Fibroblast of skin of left quadriceps (primary cell): ENCODE results near the gene ICAM2.
"Not testable (repeated sequence)": the region's sequence is repeated elsewhere in the genome, so short reads cannot be mapped to it uniquely, and the experiment has no call there.

Source experiments
- DNase-seq, 2 experiments: peaks; one replicate each; pipeline ENCODE4 v3.0.0-alpha.2; 2013; ENCODE audit warnings: low read depth in 2 of 2

Gene ICAM2

DNA sequence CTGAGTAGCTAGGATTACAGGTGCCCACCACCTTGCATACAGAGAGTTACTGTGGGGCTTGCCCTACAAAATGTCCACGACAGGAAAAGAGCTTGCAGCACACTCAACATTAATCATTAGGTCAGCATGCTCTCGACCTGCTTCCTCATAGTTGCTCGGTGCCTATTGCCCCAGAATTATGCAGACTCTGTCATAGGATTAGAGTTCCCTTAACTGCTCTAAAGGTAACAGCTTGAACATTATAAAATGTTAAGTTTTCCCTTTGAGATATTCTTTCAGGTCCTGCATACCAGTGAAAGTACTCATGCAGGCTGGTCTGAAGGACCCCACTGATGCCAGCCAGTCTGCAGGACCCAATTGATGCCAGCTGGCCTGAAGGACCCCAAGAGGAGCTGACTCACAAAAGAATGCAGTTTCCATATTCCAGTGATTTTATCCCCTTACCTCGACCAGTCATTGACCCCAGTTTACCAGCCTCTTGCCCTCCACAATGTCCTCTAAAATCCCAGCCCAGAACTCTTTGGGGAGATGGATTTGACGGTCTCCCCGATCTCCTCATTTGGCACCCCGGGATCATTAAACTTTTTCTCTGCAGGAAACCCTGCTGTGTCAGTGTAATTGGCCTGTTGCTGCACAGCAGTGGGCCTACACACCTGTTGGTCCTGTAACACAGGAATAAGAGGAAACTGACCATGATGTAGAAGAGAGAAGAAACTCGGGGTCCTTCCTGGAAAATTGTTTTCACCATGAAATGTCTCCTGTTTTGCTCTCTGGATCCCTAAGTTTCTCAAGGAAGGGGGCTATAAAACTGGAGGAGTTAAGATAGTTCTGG lies 10.6 kb downstream of the ICAM2 start:
- no peak for DNase-seq

DNA sequence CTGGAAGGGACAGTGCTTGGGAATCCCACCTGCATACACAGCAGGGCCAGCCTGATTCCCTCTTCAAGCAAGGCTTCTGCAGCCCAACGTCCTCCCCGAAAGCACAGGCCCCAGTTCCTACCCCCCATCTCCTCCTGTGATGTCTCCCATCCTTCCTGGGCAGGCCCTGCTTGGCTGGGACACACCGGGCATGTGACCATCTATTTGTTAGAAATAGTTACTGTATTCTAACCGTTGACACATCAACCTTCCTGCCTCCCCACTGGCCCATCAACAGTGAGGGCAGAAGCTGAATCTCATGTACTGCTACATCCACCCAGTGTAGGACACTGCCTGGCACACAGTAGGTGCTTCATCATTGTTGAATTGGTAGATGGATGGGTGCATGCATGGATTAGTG lies 11.6 kb downstream of the ICAM2 start:
- no peak for DNase-seq

- DNase-seq = no peak
Observed at GRCh38 chr17:64008346-64008745, 12.1 kb downstream of the ICAM2 start.

DNA sequence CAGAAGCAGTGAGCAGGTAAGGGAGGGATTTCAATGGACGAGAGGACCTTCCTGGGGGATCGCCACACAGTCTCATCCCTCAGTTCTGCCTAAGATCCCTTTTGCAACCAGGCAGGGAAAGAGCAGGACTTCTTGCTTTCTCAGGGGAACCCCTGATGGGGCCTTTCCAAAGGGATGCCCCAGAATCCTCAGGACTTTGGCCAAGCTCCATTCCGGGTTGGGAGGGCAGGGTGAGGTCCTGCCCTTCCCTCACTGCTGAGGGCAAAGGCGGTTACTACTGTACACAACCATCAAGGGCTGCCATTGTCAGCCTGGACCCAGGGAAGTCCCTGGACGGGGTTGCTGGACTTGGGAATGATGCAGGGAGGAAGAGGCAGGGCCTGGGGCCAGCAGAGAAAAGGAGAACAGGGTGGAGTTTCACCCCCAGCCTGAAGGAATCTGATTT lies 12.6 kb downstream of the ICAM2 start:
- DNase-seq = no peak

DNA sequence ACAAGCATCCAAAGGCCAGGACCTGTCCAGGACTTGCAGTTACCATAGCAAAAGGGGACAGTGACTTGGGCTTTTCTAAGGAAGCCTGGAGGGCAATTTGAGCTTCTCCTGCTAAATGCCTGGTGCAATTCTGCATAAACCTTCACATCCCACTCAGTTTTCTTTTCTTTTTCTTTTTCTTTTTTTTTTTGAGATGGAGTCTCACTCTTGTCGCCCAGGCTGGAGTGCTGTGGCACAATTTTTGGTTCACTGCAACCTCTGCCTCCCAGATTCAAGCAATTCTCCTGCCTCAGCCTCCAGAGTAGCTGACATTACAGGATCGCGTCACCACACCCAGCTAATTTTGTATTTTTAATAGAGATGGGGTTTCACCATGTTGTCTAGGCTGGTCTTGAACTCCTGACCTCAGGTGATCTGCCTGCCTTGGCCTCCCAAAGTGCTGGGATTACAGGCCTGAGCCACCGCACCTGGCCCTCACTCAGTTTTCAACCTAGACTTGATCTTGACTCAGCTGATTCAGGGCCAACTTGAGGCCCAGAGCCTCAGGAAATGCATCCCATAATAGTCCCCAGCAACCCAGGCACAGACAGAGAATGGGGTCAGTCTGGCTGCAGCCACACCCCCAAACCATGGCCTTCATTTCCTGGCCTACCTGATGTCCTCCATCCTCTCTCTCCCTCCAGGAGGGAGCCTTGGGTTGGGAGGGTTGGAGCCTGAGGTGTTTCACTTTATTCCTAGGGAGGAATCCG lies 13.2 kb downstream of the ICAM2 start:
- not testable (repeated sequence) for DNase-seq

GRCh38 chr17:64006361-64007088 lies 13.9 kb downstream of the ICAM2 start:
- DNase-seq = no peak

- DNase-seq = no peak
Observed at GRCh38 chr17:64005734-64006167, 14.7 kb downstream of the ICAM2 start.

DNA sequence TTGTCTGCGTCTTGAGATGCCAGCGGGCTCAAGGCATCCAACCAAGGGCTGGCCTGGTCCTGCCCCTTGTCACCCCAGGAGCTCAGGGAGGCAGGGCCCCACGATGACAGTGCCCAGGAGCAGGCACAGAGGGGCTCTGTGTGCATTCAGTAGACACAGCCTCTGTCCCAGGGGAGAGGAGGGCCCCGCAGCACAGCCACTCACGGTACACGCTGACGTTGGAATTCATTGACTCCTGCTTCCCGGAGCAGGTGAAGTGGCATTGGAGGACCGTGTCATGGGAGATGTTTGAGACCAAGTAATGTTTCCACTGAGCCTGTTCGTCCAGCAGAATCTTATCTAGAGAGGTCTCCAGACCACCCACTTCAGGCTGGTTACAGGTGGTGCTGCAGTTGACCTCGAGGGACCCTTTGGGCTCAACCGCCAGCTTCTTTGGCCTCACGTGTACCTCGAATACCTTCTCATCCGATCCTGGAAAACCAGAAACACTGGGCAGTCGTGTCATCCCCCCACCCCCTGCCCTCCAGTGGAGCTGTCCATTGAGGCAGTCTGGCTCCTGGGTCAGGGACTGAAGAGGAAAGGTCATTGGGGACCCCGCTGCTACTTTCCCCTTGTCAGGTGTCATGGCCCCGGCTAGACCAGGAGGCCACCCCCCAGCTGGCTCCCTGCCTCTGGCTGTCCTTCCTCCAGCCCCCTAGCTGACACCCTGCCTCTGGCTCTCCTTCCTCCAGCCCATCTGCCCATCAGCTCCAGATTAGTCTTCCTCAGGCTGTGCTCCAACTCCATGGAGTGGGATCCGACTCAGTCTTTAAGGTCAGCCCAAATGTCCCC lies 15.3 kb downstream of the ICAM2 start:
- no peak for DNase-seq

- no peak for DNase-seq
Observed at GRCh38 chr17:64004218-64004770, 16.1 kb downstream of the ICAM2 start.

DNA sequence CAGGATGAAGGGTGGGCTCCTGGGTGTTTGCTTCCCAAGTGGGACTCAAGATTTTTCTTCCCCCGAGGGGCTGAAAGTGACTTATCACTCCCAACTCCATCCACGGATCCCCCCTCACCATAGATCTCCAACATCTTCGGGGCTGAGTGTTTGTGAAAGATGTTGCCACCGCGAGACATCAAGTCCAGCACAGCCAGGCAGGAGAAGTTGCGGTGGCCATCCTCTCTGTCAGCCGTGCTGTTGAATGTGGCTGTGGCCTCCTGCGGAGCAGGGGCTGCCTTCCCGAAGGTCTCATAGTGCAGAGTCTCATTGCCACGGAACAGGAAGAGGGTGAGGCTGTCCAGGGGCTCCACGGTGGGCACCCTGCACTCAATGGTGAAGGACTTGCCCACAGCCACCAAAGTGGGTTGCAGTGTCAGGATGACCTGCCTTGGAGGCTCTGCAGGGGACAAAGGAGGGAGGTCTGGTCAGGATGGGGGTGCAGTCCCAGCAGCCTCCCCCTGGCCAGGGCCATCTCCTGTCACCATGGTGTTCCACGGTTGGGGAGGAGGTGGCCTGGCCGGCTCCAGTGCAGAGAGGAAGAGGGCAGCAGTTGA lies 16.8 kb downstream of the ICAM2 start:
- DNase-seq = no peak

DNA sequence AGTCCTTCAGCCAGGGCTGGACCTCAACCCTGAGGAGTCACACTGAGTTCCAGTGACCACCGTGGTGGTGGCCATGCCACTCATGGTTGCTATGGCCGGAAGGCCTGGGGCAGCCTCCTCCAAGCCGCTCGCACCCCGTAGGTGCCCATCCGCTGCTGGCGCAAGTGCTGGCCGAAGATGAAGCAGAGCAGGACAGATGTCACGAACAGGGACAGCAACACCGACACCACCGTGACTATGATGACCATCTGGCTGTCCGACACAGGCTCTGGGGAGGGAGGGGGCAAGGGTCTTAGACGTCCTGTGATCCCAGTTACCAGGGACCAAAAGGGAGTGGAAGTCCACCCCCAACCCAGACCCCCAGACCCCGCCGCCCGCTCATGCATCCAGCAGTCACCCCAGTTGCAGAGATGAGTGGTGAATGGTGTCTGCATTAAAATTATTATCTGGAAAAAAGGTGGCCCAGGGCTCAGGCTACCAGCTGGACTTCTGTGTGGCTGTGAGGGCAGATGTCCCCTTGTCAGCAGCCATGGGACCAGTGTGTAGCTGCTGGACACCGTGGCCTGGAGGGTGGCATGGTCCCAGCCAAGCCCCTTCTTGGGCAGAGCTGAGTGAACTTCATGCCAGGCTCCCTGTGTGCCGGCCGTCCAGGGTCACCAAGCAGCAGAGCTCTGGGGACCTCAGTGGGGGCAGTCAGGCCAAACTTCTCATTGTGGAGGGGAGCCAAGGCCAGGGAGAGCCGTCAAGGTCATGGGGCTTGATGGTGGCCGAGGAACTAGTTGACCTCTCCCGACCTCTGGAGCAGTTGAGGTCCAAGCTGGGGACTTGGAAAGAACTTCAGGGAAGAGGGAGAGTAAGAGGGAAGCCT lies 17.5 kb downstream of the ICAM2 start:
- no peak for DNase-seq

DNA sequence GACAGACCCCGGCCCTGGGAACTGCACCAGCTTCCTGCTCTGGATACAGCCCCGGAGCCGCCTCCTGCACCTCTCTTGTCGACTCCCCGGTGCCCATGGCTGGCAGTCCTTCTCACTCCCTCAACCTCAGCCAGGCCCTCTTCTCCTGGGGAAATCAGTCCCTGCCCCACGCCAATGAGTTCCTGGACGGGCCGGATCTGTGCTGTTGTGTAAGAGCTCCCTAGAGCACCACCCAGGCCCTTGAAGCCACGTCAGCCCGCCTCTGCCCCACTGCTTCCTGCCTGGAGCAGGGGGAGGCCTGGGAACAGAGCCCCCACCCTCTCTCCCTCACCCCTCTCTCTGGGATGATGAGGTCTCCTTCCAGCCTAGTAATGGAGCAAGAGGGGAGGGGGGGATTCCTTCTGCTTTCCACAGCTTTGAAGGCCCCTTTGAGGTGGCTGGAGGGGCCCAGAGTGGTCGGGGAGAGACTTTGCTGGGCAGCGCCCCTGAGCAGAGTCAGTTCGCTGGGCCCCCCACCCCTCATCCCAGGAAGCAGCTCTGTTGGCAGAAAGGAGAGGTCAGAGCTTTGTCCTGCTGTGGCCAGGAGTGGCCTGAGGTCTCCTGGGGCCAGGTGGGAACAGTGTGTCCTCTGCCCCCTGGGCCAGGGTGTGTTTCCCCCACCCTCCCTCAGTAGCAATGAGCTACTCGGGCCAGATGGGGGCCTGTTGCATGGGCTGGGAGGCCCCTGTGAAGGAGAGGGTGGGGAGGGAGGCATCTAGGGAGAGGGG lies 18.5 kb downstream of the ICAM2 start:
- DNase-seq = no peak

DNA sequence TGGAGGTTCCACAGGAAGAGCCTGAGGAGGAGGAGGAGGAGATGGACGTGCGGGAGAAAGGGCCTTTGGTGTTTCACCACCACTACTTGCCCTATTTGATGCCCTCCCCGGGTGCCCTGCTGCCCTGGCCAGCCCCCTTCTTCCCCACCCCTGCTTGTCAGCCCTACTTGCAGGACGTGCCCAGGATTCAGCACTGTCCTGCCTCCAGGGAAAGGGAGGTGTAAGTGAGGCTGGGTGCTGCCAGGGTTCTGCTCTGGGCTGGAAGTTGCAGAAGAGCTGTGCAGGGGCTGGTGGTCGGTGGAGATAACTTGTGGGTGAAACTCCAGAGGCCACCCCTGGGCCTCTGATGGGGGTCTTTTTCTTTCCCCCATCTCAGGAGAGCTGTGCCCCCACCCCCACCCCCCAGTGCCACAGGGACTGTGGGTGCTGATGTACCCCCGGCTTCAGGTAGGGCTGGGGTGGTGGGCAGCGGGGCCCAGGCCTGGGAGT lies 19.3 kb downstream of the ICAM2 start:
- no peak for DNase-seq

DNA sequence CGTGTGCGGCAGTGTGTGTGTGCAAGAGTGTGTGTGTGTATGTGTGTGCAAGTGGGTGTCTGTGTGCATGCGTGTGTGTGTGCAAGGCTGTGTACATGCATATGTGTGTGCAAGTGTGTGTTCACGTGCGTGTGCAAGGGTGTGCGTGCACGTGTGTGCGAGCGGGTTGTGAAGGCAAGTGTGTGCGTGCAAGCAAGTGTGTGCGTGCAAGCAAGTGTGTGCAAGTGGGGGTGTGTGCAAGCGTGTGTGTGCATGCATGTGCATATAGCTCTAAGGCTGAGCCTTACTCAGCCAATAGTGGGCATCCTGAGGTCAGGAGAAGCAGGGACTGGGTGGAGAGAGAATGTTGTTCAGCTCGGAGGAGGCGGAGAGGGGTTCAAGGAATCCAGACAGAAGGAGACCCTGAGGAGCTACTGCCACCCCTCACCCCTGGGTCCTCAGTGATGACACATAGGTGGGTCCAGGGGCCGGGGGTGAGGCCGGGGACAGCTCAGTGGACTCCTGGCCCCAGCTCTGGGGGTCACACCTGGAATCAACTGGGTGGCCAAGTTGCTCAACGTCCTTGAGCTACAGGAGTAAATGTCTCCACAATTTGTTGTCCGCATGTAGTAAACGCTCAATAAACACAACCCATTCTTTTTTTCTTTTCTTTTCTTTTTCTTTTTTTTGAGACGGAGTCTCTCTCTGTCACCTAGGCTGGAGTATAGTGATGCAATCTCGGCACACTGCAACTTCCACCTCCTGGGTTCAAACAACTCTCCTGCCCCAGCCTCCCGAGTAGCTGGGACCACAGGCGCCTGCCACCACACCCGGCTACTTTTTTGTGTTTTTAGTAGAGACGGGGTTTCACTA lies 20.5 kb downstream of the ICAM2 start:
- no peak for DNase-seq

- DNase-seq = no peak
Observed at GRCh38 chr17:63998721-63999679, 21.4 kb downstream of the ICAM2 start.

DNA sequence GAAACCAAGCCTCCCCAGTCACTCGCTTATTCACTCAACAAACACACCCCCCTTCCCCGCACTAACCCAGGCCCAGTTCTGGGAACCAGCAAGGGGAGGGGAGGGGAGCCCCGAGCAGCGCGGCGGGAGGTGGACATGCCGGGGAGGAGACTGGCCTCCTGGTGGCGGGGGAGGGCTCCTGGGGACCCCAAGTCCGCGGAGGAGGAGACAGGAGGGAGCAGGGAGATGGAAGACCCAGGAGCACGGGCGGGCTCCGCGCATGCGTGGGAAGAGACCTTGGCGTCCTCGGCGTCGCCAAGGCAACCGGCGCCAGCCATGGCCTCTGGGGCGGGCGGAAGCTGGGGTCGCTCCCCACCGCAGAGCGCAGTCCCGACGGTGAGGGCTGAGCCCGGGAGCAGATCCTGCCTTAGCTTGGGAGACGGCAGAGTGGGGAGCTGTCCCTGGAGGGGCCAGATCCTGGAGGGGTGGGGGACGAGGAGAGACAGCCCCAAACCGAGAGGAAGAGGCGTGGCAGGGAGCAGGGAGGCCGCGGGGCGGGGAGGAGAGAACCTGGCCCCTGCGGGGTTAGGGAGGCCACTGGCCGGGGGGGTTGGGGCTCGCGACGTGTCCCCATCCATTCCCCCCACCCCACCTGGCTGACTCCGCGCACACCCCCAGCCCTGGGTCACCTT lies 22.2 kb downstream of the ICAM2 start, which contains the start of gene PRR29:
Gene PRR29 (plus strand): TSS at position 302 of the 671 bp plus-strand sequence. CDS start 14 bp downstream, at position 316.
- peak in 1 of 2 experiments; percentile 24 for DNase-seq
